ENCODE results near the gene EPHA8.

Gene EPHA8

GRCh38 chr1:22562584-22563583 is at the start of gene EPHA8:
TSS of gene EPHA8 (plus strand) at chr1:22563489. CDS start at chr1:22563636, 147 bp downstream.
- DNase-seq, result peak in 1 of 56 donors; percentile 48

GRCh38 chr1:22516906-22517571 is 46.2 kb upstream of the EPHA8 start:
- no peak for DNase-seq

GRCh38 chr1:22517956-22518355 is 45.3 kb upstream of the EPHA8 start:
- DNase-seq, result no peak

GRCh38 chr1:22518379-22518778 is 44.9 kb upstream of the EPHA8 start:
- peak in 2 of 56 donors; percentile 10 to 31 for DNase-seq

GRCh38 chr1:22520871-22521270 is 42.4 kb upstream of the EPHA8 start:
- DNase-seq, result no peak

- no peak for DNase-seq
These were observed 41.6 kb upstream of the EPHA8 start for GRCh38 chr1:22521692-22522091.

GRCh38 chr1:22522221-22522743 is 41.0 kb upstream of the EPHA8 start:
- no peak for DNase-seq

GRCh38 chr1:22524481-22524880 is 38.8 kb upstream of the EPHA8 start:
- DNase-seq, result no peak

GRCh38 chr1:22525211-22525610 is 38.1 kb upstream of the EPHA8 start:
- DNase-seq, result no peak

- DNase-seq, result no peak
These were observed 37.6 kb upstream of the EPHA8 start for GRCh38 chr1:22525646-22526045.

GRCh38 chr1:22526098-22526497 is 37.2 kb upstream of the EPHA8 start:
- no peak for DNase-seq

- no peak for DNase-seq
These were observed 36.6 kb upstream of the EPHA8 start for GRCh38 chr1:22526677-22527076.

GRCh38 chr1:22527122-22527521 is 36.2 kb upstream of the EPHA8 start:
- DNase-seq, result no peak

- DNase-seq, result peak in 1 of 56 donors; percentile 5
These were observed 35.6 kb upstream of the EPHA8 start for GRCh38 chr1:22527555-22528296.

- no peak for DNase-seq
These were observed 34.8 kb upstream of the EPHA8 start for GRCh38 chr1:22528451-22528850.

- DNase-seq, result peak in 1 of 56 donors; percentile 12
These were observed 33.2 kb upstream of the EPHA8 start for GRCh38 chr1:22529901-22530621.

GRCh38 chr1:22530715-22531114 is 32.6 kb upstream of the EPHA8 start:
- DNase-seq, result no peak

- DNase-seq, result no peak
These were observed 32.0 kb upstream of the EPHA8 start for GRCh38 chr1:22531251-22531650.

- DNase-seq, result no peak
These were observed 29.9 kb upstream of the EPHA8 start for GRCh38 chr1:22533244-22533895.

GRCh38 chr1:22534951-22535350 is 28.3 kb upstream of the EPHA8 start:
- no peak for DNase-seq

Data from nucleus accumbens (tissue), 56 donors.